Neural cell (in vitro differentiated cells): ENCODE measurements around the gene INVS. TPM values are rescaled to one million over a fixed set of nuclear protein-coding genes. Genes with fewer than 3 reads are reported as not detected.

Source experiments
- H2AFZ ChIP-seq: fragments of 200-600, 300-800 bp; sonication (generic), shearing (Covaris generic); 2 replicates; pipeline ENCODE4 v1.6.0; 2014; ENCODE audit warnings: low read depth, mild to moderate bottlenecking, antibody characterized with exemption, low read length, moderate library complexity
- H3F3A ChIP-seq: fragments of 200-600 bp; shearing (Covaris generic); 2 replicates; pipeline ENCODE4 v1.6.1; 2016; ENCODE audit warnings: mild to moderate bottlenecking, moderate library complexity, mixed read lengths, antibody characterized with exemption, low read length; ENCODE audit not compliant: insufficient read depth, poor library complexity, severe bottlenecking
- H3K27ac ChIP-seq: fragments of 200-600, 300-800 bp; sonication (generic), shearing (Covaris generic); 2 replicates; pipeline ENCODE4 v1.5.1; 2014; ENCODE audit warnings: mild to moderate bottlenecking, low read length, moderate library complexity
- H3K27me3 ChIP-seq: fragments of 300-800, 200-600 bp; sonication (generic), shearing (Covaris generic); 2 replicates; pipeline ENCODE4 v1.6.0; 2014; ENCODE audit warnings: mild to moderate bottlenecking, low read depth, low read length, moderate library complexity; ENCODE audit not compliant: insufficient read depth
- H3K36me3 ChIP-seq: fragments of 300-800, 200-600 bp; sonication (generic), shearing (Covaris generic); 2 replicates; pipeline ENCODE4 v1.5.1; 2014; ENCODE audit warnings: mild to moderate bottlenecking, antibody characterized with exemption, low read length, moderate library complexity; ENCODE audit not compliant: insufficient read depth
- H3K4me2 ChIP-seq: fragments of 300-800, 200-600 bp; sonication (generic), shearing (Covaris generic); 2 replicates; pipeline ENCODE4 v1.6.0; 2014; ENCODE audit warnings: mild to moderate bottlenecking, low read length
- H3K4me3 ChIP-seq: fragments of 300-800, 200-600 bp; sonication (generic), shearing (Covaris generic); 2 replicates; pipeline ENCODE4 v1.5.1; 2014; ENCODE audit warnings: mild to moderate bottlenecking, low read length, moderate library complexity
- H3K79me2 ChIP-seq: fragments of 200-600 bp; shearing (Covaris generic); replicated peaks from 2 replicates; pipeline ENCODE4 v1.6.0; 2014; ENCODE audit warnings: mild to moderate bottlenecking, low read length, moderate library complexity; ENCODE audit not compliant: insufficient read depth
- H3K9ac ChIP-seq: fragments of 300-800, 200-600 bp; sonication (generic), shearing (Covaris generic); 2 replicates; pipeline ENCODE4 v1.6.1; 2016; ENCODE audit warnings: mild to moderate bottlenecking, low read length, mixed read lengths
- H3K9me2 ChIP-seq: fragments of 200-600 bp; shearing (Covaris generic); 2 replicates; pipeline ENCODE4 v1.6.1; 2016; ENCODE audit warnings: mild to moderate bottlenecking, low read length, mixed read lengths; ENCODE audit not compliant: insufficient read depth
- H3K9me3 ChIP-seq: fragments of 200-600, 300-800 bp; sonication (generic), shearing (Covaris generic); 2 replicates; pipeline ENCODE4 v1.6.1; 2016; ENCODE audit warnings: mild to moderate bottlenecking, mixed run types, low read length, moderate library complexity, mixed read lengths
- H4K20me1 ChIP-seq: fragments of 200-600 bp; shearing (Covaris generic); 2 replicates; pipeline ENCODE4 v1.6.1; 2016; ENCODE audit warnings: mild to moderate bottlenecking, mixed run types; ENCODE audit not compliant: insufficient read depth
- EP300 ChIP-seq: fragments of 450-650 bp; conservative IDR thresholded peaks from 2 replicates; pipeline ENCODE4 v1.6.1; 2014; ENCODE audit warnings: antibody characterized with exemption, mild to moderate bottlenecking, moderate library complexity; ENCODE audit not compliant: poor library complexity, severe bottlenecking
- EZH2 ChIP-seq: fragments of 200-600, 300-800 bp; shearing (Covaris generic), sonication (generic); IDR thresholded peaks from 2 replicates; pipeline ENCODE4 v1.6.1; 2014; ENCODE audit warnings: antibody characterized with exemption, low read length, borderline replicate concordance, mild to moderate bottlenecking; ENCODE audit not compliant: insufficient read depth, poor library complexity, severe bottlenecking
- MXI1 ChIP-seq: fragments of 450-650 bp; conservative IDR thresholded peaks from 2 replicates; pipeline ENCODE4 v1.6.1; 2014; ENCODE audit warnings: antibody characterized with exemption, mild to moderate bottlenecking; ENCODE audit not compliant: poor library complexity, severe bottlenecking
- POLR2AphosphoS5 ChIP-seq: IDR thresholded peaks from 2 replicates; pipeline ENCODE4 v1.6.1; 2012
- RAD21 ChIP-seq: fragments of 450-650 bp; conservative IDR thresholded peaks from 2 replicates; pipeline ENCODE4 v1.6.1; 2014; ENCODE audit warnings: antibody characterized with exemption, mild to moderate bottlenecking, moderate library complexity
- SMC3 ChIP-seq: fragments of 450-650 bp; conservative IDR thresholded peaks from 2 replicates; pipeline ENCODE4 v1.6.1; 2014; ENCODE audit warnings: antibody characterized with exemption, mild to moderate bottlenecking, moderate library complexity; ENCODE audit not compliant: poor library complexity
- TAF1 ChIP-seq: IDR thresholded peaks from 2 replicates; pipeline ENCODE4 v1.6.1; 2012; ENCODE audit warnings: low read depth
- polyA plus RNA-seq: library from polyadenylated mRNA; depleted of rRNA; stranded (reverse); fragments of >200 nt; gene quantifications from 2 replicates; pipeline ENCODE4 v1.2.3, GENCODE V29; 2014
- TF ChIP-seq, protein P1 (sequence below): IDR thresholded peaks from 2 replicates; pipeline ENCODE4 v1.6.1; 2012; ENCODE audit warnings: borderline replicate concordance
- TF ChIP-seq, protein P2 (sequence below): fragments of 450-650 bp; IDR thresholded peaks from 2 replicates; pipeline ENCODE4 v1.5.1; 2014; ENCODE audit warnings: antibody characterized with exemption, mild to moderate bottlenecking, moderate library complexity; ENCODE audit not compliant: poor library complexity, severe bottlenecking

INVS gene
- polyA plus RNA-seq, 1 donor from 2014 or later = 11.3 TPM

DNA sequence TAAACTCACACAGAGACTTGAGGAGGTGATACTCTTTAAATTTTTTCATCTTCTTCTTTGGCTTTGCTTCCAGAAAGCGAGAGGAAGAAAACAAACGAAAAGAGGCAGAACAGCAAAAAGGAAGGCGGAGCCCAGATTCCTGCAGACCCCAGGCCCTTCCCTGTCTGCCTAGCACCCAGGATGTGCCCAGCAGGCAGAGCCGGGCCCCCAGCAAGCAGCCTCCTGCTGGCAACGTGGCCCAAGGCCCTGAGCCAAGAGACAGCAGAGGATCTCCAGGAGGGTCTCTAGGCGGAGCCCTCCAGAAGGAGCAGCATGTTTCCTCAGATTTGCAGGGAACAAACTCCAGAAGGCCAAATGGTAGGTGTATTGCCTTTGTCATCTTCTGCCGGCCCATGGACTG is 185.2 kb downstream of the INVS start:
- H3K9me2 ChIP-seq = no peaks in the 10 kb centered on the region
- H3K27ac ChIP-seq = no peak overlapping the region
- peaks cover 8% of the 10 kb centered on the region for H3K36me3 ChIP-seq
- H3K9ac ChIP-seq = no peak overlapping the region
- H3K4me3 ChIP-seq = no peak overlapping the region
- no peaks in the 10 kb centered on the region for H3F3A ChIP-seq
- TF ChIP-seq TAF1 (no peak), EZH2 (no peak), RAD21 (no peak), POLR2AphosphoS5 (no peak)
- TF ChIP-seq, protein P1, sequence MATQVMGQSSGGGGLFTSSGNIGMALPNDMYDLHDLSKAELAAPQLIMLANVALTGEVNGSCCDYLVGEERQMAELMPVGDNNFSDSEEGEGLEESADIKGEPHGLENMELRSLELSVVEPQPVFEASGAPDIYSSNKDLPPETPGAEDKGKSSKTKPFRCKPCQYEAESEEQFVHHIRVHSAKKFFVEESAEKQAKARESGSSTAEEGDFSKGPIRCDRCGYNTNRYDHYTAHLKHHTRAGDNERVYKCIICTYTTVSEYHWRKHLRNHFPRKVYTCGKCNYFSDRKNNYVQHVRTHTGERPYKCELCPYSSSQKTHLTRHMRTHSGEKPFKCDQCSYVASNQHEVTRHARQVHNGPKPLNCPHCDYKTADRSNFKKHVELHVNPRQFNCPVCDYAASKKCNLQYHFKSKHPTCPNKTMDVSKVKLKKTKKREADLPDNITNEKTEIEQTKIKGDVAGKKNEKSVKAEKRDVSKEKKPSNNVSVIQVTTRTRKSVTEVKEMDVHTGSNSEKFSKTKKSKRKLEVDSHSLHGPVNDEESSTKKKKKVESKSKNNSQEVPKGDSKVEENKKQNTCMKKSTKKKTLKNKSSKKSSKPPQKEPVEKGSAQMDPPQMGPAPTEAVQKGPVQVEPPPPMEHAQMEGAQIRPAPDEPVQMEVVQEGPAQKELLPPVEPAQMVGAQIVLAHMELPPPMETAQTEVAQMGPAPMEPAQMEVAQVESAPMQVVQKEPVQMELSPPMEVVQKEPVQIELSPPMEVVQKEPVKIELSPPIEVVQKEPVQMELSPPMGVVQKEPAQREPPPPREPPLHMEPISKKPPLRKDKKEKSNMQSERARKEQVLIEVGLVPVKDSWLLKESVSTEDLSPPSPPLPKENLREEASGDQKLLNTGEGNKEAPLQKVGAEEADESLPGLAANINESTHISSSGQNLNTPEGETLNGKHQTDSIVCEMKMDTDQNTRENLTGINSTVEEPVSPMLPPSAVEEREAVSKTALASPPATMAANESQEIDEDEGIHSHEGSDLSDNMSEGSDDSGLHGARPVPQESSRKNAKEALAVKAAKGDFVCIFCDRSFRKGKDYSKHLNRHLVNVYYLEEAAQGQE = no peak
- TF ChIP-seq, protein P2, sequence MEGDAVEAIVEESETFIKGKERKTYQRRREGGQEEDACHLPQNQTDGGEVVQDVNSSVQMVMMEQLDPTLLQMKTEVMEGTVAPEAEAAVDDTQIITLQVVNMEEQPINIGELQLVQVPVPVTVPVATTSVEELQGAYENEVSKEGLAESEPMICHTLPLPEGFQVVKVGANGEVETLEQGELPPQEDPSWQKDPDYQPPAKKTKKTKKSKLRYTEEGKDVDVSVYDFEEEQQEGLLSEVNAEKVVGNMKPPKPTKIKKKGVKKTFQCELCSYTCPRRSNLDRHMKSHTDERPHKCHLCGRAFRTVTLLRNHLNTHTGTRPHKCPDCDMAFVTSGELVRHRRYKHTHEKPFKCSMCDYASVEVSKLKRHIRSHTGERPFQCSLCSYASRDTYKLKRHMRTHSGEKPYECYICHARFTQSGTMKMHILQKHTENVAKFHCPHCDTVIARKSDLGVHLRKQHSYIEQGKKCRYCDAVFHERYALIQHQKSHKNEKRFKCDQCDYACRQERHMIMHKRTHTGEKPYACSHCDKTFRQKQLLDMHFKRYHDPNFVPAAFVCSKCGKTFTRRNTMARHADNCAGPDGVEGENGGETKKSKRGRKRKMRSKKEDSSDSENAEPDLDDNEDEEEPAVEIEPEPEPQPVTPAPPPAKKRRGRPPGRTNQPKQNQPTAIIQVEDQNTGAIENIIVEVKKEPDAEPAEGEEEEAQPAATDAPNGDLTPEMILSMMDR = no peak
- H3K79me2 ChIP-seq = no peaks in the 10 kb centered on the region
- no peaks in the 10 kb centered on the region for H3K27me3 ChIP-seq
- no peak overlapping the region for H3K4me2 ChIP-seq
- peaks cover 6% of the 10 kb centered on the region for H3K9me3 ChIP-seq
- no peaks in the 10 kb centered on the region for H4K20me1 ChIP-seq
- no peak overlapping the region for H2AFZ ChIP-seq

DNA sequence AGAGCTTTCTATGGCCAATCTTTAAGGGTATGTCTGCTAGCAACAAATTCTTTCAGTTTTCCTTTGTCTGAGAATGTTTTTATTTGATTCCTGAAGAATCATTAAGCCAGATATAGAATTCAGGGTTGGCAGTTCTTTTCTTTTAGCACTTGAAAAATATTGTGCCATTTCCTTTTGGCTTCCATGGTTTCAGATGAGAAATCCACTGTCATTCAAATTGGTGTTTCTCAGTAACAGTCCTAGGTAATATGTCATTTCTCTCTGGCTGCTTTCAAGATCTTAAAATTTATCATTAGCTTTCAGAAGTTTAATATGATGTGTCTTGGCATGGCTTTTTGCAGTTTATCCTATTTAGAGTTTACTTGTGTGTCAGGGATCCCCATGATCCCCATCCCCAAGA is 186.0 kb downstream of the INVS start:
- no peaks in the 10 kb centered on the region for H3F3A ChIP-seq
- H3K27ac ChIP-seq = no peak overlapping the region
- H2AFZ ChIP-seq = no peak overlapping the region
- H4K20me1 ChIP-seq = no peaks in the 10 kb centered on the region
- peaks cover 8% of the 10 kb centered on the region for H3K36me3 ChIP-seq
- TF ChIP-seq RAD21 (no peak), SMC3 (no peak), MXI1 (no peak), POLR2AphosphoS5 (no peak), TAF1 (no peak), EP300 (no peak)
- peaks cover 6% of the 10 kb centered on the region for H3K9me3 ChIP-seq
- H3K9me2 ChIP-seq = no peaks in the 10 kb centered on the region
- no peak overlapping the region for H3K4me2 ChIP-seq
- no peak overlapping the region for H3K4me3 ChIP-seq
- no peak overlapping the region for H3K9ac ChIP-seq
- H3K27me3 ChIP-seq = no peaks in the 10 kb centered on the region
- no peaks in the 10 kb centered on the region for H3K79me2 ChIP-seq

DNA sequence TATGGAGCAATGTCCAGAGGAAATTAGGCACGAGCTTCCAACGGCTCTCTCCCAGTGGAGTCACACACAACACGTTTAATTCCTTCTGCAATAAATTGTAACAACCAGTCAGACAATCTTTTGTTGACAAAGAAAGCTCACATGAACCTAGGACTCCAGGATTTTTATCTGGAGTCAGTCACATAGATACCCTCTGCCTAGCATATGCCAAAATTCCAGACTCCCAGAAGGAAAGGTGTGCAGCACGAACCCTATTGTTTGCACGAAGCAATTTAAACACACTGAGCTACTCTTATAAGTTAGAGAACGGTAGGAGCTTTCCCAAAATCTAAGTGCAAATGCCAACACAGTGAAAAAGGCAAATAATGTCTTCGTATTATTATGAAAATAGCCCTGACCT is 186.6 kb downstream of the INVS start:
- Histone ChIP-seq H3K36me3 (peaks cover 8% of the 10 kb centered on the region), H3K9me3 (peaks cover 6% of the 10 kb centered on the region), H3K79me2 (no peaks in the 10 kb centered on the region), H3K9me2 (no peaks in the 10 kb centered on the region), H3K27me3 (no peaks in the 10 kb centered on the region), H3F3A (no peaks in the 10 kb centered on the region), H3K4me2 (no peak overlapping the region), H2AFZ (no peak overlapping the region), H4K20me1 (no peaks in the 10 kb centered on the region), H3K4me3 (no peak overlapping the region), H3K9ac (no peak overlapping the region), H3K27ac (no peak overlapping the region)
- TF ChIP-seq, protein P2 = no peak
- TF ChIP-seq RAD21 (no peak), POLR2AphosphoS5 (no peak), EP300 (no peak), SMC3 (no peak), EZH2 (no peak), MXI1 (no peak), TAF1 (no peak)
- TF ChIP-seq, protein P1 = no peak
